GM18951 (cell line): ENCODE data around the gene QDPR.

ENCODE experiments used
- POLR2A ChIP-seq: IDR thresholded peaks from 4 replicates; pipeline ENCODE4 v1.6.1; 2011; ENCODE audit warnings: mild to moderate bottlenecking; ENCODE audit not compliant: insufficient read length, insufficient read depth; ENCODE audit errors: extremely low read depth
- in situ Hi-C: fragments of 300-500 bp; cut with MboI; formaldehyde crosslinking; loops from one replicate; pipeline ENCODE4 v1.12.0; 2022; ENCODE audit warnings: low sequenced_read_pairs, mixed read lengths, inconsistent platforms; ENCODE audit not compliant: unreplicated experiment

The QDPR gene

GRCh38 chr4:17544831-17545234 lies 32.9 kb upstream of the QDPR start:
- in situ Hi-C loops, result loop anchor here (10.0 to 25.0 kb wide), 3 partner anchors 260 to 1042 kb away; no protein-coding TSS in a partner anchor
- TF ChIP-seq POLR2A, result no peak

DNA sequence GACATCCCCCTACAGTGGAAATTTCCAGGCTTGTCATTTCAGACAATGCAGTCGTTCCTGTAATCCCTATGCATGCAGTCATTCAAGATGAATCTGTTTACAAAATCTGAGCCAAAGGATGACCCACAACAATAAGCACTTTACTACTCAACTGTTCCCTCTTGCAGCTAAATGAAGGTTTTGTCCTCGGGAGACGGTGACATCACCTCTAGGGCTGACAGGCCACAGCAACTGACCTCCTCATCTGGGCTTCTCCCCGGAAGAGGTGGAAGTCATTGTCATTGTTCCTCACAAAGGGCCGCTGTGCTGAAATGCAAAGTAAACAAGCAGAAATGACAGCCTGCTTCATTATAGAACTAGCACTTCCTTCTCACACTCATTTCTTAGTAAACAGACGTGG lies 32.3 kb upstream of the QDPR start:
- TF ChIP-seq POLR2A, result no peak
- in situ Hi-C loops, result loop anchor here (10.0 to 25.0 kb wide), 3 partner anchors 261 to 1043 kb away; no protein-coding TSS in a partner anchor

DNA sequence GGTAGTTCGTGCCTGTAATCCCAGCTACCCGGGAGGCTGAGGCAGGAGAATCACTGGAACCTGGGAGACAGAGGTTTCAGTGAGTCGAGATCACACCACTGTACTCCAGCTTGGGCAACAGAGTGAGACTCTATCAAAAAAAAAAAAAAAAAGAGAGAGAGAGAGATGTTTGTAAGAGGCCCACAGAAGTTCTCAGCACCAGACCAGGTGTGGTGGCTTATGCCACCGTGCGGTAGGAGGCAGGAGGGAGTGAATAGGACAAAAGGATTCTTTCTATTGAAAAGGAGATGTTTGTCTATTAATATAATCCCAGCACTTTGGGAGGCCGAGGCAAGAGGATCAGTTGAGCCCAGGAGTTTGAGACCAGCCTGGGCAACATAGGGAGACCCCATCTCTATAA lies 25.2 kb upstream of the QDPR start:
- in situ Hi-C loops, result loop anchor here (25.0 kb wide), 2 partner anchors 825 to 1050 kb away; no protein-coding TSS in a partner anchor

DNA sequence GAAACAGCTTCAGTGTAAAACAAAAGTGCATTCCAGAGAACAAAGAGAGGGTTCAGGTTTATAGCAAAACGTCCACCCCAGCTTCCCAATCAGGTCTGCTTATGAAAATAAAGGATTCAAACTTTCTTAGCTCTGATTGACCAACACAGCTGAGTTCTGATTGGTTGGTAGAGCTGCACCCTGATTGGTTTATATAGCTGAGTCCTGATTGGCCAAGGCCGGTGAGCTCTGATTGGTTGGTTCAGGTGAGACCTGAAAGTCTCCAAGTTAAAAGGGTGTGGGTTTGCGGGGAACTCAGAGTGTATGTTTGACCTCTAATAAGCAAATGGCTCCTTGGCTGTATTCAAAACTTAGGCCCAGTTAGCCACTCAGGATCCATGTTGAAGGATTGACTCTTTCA lies 24.0 kb upstream of the QDPR start:
- TF ChIP-seq POLR2A, result no peak

GRCh38 chr4:17535242-17535641 lies 23.4 kb upstream of the QDPR start:
- in situ Hi-C loops, result loop anchor here (25.0 kb wide), 2 partner anchors 827 to 1052 kb away; no protein-coding TSS in a partner anchor
- no peak for TF ChIP-seq POLR2A

More for the DNA sequence above, 24.0 kb upstream of the QDPR start:
- in situ Hi-C loops, result loop anchor here (25.0 kb wide), 2 partner anchors 826 to 1051 kb away; no protein-coding TSS in a partner anchor

- in situ Hi-C loops, result loop anchor here (25.0 kb wide), 2 partner anchors 828 to 1053 kb away; no protein-coding TSS in a partner anchor
- no peak for TF ChIP-seq POLR2A
These were observed 22.8 kb upstream of the QDPR start for GRCh38 chr4:17534705-17535104.

- in situ Hi-C loops, result loop anchor here (25.0 kb wide), 2 partner anchors 831 to 1056 kb away; no protein-coding TSS in a partner anchor
These were observed 19.8 kb upstream of the QDPR start for GRCh38 chr4:17531538-17532285.

GRCh38 chr4:17528551-17529165 lies 16.8 kb upstream of the QDPR start:
- no peak for TF ChIP-seq POLR2A
- in situ Hi-C loops, result loop anchor here (25.0 kb wide), 2 partner anchors 834 to 1059 kb away; no protein-coding TSS in a partner anchor

More at GRCh38 chr4:17531538-17532285, 19.8 kb upstream of the QDPR start:
- no peak for TF ChIP-seq POLR2A

DNA sequence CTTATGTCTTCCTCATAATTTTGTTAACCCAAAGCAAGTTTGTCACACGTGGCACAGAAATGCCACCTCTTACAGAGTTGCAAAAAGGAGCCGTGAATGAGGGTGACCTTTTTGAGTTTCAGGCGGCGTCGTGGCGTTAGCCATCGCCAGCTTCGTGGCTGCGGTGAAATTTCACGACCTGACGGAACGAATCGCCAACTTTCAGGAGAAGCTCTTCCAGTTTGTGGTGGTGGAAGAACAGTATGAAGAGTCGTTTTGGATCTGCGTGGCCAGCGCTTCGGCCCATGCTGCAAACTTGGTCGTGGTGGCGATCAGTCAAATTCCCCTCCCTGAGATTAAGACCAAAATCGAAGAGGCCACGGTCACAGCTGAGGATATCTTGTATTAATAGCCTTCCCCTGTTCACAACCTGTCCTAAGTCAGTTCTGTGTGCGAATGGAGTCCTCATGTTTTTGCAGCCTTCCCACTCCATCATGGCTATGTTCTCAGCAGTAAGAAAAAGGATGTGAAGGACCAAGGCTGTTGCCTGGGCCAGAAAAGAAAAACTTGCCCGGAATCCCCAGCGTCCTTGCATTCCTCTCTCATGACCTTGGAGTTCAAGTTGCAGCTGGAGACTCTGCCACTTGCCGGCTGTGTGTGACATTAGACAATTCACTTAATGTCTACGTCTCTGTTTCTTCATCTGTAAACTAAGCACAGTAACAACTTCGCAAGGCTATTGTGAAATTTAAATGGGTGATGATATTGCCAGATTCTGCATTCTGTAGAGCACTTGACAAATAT lies 15.0 kb upstream of the QDPR start:
- in situ Hi-C loops, result loop anchor here (25.0 kb wide), 2 partner anchors 835 to 1060 kb away; no protein-coding TSS in a partner anchor
- TF ChIP-seq POLR2A, result no peak

DNA sequence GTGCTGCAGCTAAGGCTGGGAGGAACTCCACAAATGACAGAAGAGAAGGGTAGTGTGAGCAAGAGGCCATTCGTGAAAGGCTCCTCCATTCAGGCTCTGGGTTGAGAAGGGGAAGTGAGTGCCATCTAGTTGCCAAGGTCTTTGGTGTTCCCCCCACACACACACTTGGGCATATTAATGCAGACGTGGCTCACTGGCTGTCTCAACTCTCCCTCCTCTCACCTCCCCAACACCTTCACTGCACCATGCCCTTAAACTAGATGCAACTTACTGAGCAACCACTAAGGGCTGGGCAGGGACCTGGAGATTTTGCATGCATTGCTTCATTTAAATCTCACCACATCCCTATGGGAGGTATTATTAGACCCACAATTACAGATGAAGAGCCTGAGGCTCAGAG lies 11.8 kb upstream of the QDPR start:
- no peak for TF ChIP-seq POLR2A
- in situ Hi-C loops, result no loop called here

- no peak for TF ChIP-seq POLR2A
- in situ Hi-C loops, result no loop called here
These were observed 9.7 kb upstream of the QDPR start for GRCh38 chr4:17521595-17521994.

DNA sequence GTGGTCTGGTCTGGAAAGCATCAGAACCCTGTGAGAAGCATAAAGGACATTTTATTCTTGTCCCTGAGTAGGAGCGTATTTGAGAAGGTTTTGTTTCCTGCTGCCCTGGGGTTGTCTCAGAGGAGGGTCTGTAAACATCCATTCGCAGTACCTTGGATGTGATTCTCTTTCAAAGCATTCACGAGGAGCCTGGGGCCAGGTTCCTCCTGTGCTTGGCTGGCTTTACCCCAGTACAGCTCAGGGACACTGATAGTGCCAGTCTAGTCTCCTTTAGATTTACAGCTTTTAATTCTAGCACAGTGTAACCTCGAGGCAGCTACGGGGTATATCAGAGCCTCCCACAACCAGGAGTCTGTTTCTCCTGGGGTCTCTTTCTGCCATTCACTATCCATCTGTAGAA lies 5.8 kb upstream of the QDPR start:
- no peak for TF ChIP-seq POLR2A
- in situ Hi-C loops, result no loop called here

GRCh38 chr4:17516980-17517379 lies 5.1 kb upstream of the QDPR start:
- in situ Hi-C loops, result no loop called here
- TF ChIP-seq POLR2A, result no peak
